H9 (cell line): ENCODE results near the gene EMX2. TPM values are rescaled to one million over a fixed set of nuclear protein-coding genes. Genes with fewer than 3 reads are reported as not detected.

Experiments used
- DNase-seq: peaks from one replicate; pipeline ENCODE4 v3.0.0-alpha.2; 2017
- H2AFZ ChIP-seq: one replicate; pipeline ENCODE4 v1.6.1; 2013; ENCODE audit warnings: mild to moderate bottlenecking, low read length, control low read depth, moderate library complexity
- H2AK5ac ChIP-seq: 2 replicates; pipeline ENCODE4 v1.6.1; 2013; ENCODE audit warnings: low read length, control low read depth, mixed read lengths; ENCODE audit not compliant: insufficient read length
- H2BK120ac ChIP-seq: one replicate; pipeline ENCODE4 v1.6.1; 2013; ENCODE audit warnings: low read depth, mild to moderate bottlenecking, low read length, control low read depth, inconsistent platforms; ENCODE audit not compliant: poor library complexity, severe bottlenecking
- H2BK12ac ChIP-seq: 2 replicates; pipeline ENCODE4 v1.6.1; 2013; ENCODE audit warnings: low read length, control low read depth, mixed read lengths, low read depth; ENCODE audit not compliant: insufficient read length
- H2BK15ac ChIP-seq: 2 replicates; pipeline ENCODE4 v1.6.1; 2013; ENCODE audit warnings: low read depth, low read length, control low read depth
- H2BK20ac ChIP-seq: one replicate; pipeline ENCODE4 v1.6.1; 2013; ENCODE audit warnings: low read depth, mild to moderate bottlenecking, low read length, control low read depth, inconsistent platforms; ENCODE audit not compliant: poor library complexity, severe bottlenecking
- H2BK5ac ChIP-seq: 2 replicates; pipeline ENCODE4 v1.6.1; 2013; ENCODE audit warnings: low read length, control low read depth, mixed read lengths; ENCODE audit not compliant: insufficient read length
- H3K14ac ChIP-seq: 2 replicates; pipeline ENCODE4 v1.6.1; 2013; ENCODE audit warnings: low read length, control low read depth; ENCODE audit not compliant: insufficient read depth
- H3K18ac ChIP-seq: 2 replicates; pipeline ENCODE4 v1.6.1; 2013; ENCODE audit warnings: low read depth, mild to moderate bottlenecking, mixed read lengths, low read length, control low read depth; ENCODE audit not compliant: insufficient read length
- H3K23ac ChIP-seq: 2 replicates; pipeline ENCODE4 v1.6.1; 2013; ENCODE audit warnings: low read length, control low read depth, mixed read lengths, low read depth; ENCODE audit not compliant: insufficient read length
- H3K23me2 ChIP-seq: 2 replicates; pipeline ENCODE4 v1.6.1; 2013; ENCODE audit warnings: low read depth, mild to moderate bottlenecking, mixed read lengths, low read length, control low read depth; ENCODE audit not compliant: insufficient read length, poor library complexity, severe bottlenecking
- H3K27ac ChIP-seq: 2 replicates; pipeline ENCODE4 v1.5.1; 2013; ENCODE audit warnings: low read length, control low read depth, mixed read lengths, low read depth; ENCODE audit not compliant: insufficient read length
- H3K27me3 ChIP-seq: 2 replicates; pipeline ENCODE4 v1.6.1; 2013; ENCODE audit warnings: low read length, control low read depth, inconsistent platforms; ENCODE audit not compliant: insufficient read depth
- H3K4ac ChIP-seq: 2 replicates; pipeline ENCODE4 v1.6.1; 2013; ENCODE audit warnings: low read depth, mild to moderate bottlenecking, control low read depth, inconsistent platforms, low read length, moderate library complexity
- H3K4me1 ChIP-seq: 2 replicates; pipeline ENCODE4 v1.6.1; 2013; ENCODE audit warnings: low read length, control low read depth, inconsistent platforms; ENCODE audit not compliant: insufficient read depth
- H3K4me2 ChIP-seq: 2 replicates; pipeline ENCODE4 v1.6.1; 2013; ENCODE audit warnings: low read length, control low read depth, mixed read lengths; ENCODE audit not compliant: insufficient read length, insufficient read depth
- H3K56ac ChIP-seq: 2 replicates; pipeline ENCODE4 v1.6.1; 2013; ENCODE audit warnings: low read depth, mild to moderate bottlenecking, mixed read lengths, low read length, control low read depth; ENCODE audit not compliant: insufficient read length
- H3K79me1 ChIP-seq: 2 replicates; pipeline ENCODE4 v1.6.1; 2013; ENCODE audit warnings: low read depth, mild to moderate bottlenecking, moderate library complexity, low read length, control low read depth, inconsistent platforms; ENCODE audit not compliant: insufficient read depth, poor library complexity, severe bottlenecking
- H3K79me2 ChIP-seq: 2 replicates; pipeline ENCODE4 v1.6.1; 2013; ENCODE audit warnings: low read length, control low read depth, inconsistent platforms; ENCODE audit not compliant: insufficient read depth
- H3K9ac ChIP-seq: 2 replicates; pipeline ENCODE4 v1.6.1; 2013; ENCODE audit warnings: low read length, control low read depth, mixed read lengths; ENCODE audit not compliant: insufficient read length; ENCODE audit errors: extremely low read depth
- H3K9me3 ChIP-seq: one replicate; pipeline ENCODE4 v1.6.1; 2013; ENCODE audit warnings: low read depth, low read length, inconsistent platforms; ENCODE audit not compliant: control insufficient read depth
- H3T11ph ChIP-seq: one replicate; pipeline ENCODE4 v1.6.1; 2013; ENCODE audit warnings: mild to moderate bottlenecking, low read length, control low read depth, inconsistent platforms
- H4K20me1 ChIP-seq: one replicate; pipeline ENCODE4 v1.6.1; 2013; ENCODE audit not compliant: control insufficient read depth, insufficient read length, insufficient read depth
- H4K5ac ChIP-seq: 2 replicates; pipeline ENCODE4 v1.6.1; 2013; ENCODE audit warnings: low read depth, mild to moderate bottlenecking, mixed read lengths, low read length, control low read depth; ENCODE audit not compliant: insufficient read length
- H4K8ac ChIP-seq: replicated peaks from 2 replicates; pipeline ENCODE4 v1.6.1; 2013; ENCODE audit warnings: low read length, control low read depth, mixed read lengths, low read depth; ENCODE audit not compliant: insufficient read length
- H4K91ac ChIP-seq: 2 replicates; pipeline ENCODE4 v1.6.1; 2013; ENCODE audit warnings: low read depth, mild to moderate bottlenecking, moderate library complexity, mixed read lengths, low read length, control low read depth; ENCODE audit not compliant: insufficient read length
- H3K27ac Mint-ChIP-seq, 3 experiments: 2 replicates in 2 of 3; 3 replicates in 1 of 3; pipeline ENCODE4 v1.8.0; 2020 to 2021; ENCODE audit warnings: mixed read lengths in 3 of 3, mild to moderate bottlenecking in 1 of 3, moderate library complexity in 1 of 3
- H3K27me3 Mint-ChIP-seq: 2 replicates; pipeline ENCODE4 v1.8.0; 2021; ENCODE audit warnings: low read depth, mild to moderate bottlenecking, moderate library complexity, mixed read lengths
- H3K36me3 Mint-ChIP-seq, 3 experiments: 2 replicates in 2 of 3; 3 replicates in 1 of 3; pipeline ENCODE4 v1.8.0; 2020 to 2021; ENCODE audit warnings: low read depth in 3 of 3, mixed read lengths in 3 of 3; ENCODE audit not compliant: insufficient read depth in 1 of 3
- H3K4me1 Mint-ChIP-seq, 2 experiments: 2 replicates each; pipeline ENCODE4 v1.8.0; 2020; ENCODE audit warnings: mixed read lengths in 2 of 2
- H3K4me3 Mint-ChIP-seq, 2 experiments: 2 replicates in 1 of 2; 3 replicates in 1 of 2; pipeline ENCODE4 v1.8.0; 2020 to 2021; ENCODE audit warnings: mild to moderate bottlenecking in 2 of 2, mixed read lengths in 2 of 2, moderate library complexity in 1 of 2
- H3K9me3 Mint-ChIP-seq, 2 experiments: 2 replicates in 1 of 2; 3 replicates in 1 of 2; pipeline ENCODE4 v1.8.0; 2020; ENCODE audit warnings: mild to moderate bottlenecking in 2 of 2, mixed read lengths in 2 of 2, moderate library complexity in 1 of 2
- WGBS: extraction: QIAGEN DNeasy Blood & Tissue Kit; methylation state at CpG from one replicate; pipeline ENCODE4 v1.1.7; 2013; ENCODE audit warnings: missing lambda C conversion rate, low lambda C conversion rate, mixed read lengths; ENCODE audit not compliant: insufficient read length; ENCODE audit errors: extremely low coverage; 5-methylcytosine and 5-hydroxymethylcytosine counted together
- total RNA-seq: library from RNA; stranded (reverse); gene quantifications from 2 replicates; pipeline ENCODE4 v1.2.1, GENCODE V29; 2021
- TF ChIP-seq, protein P1 (sequence below): fragments of 200-600 bp; sonication (generic); conservative IDR thresholded peaks from 3 replicates; pipeline ENCODE4 v1.8.0; 2021; ENCODE audit warnings: antibody characterized with exemption, mild to moderate bottlenecking

Gene EMX2
- total RNA-seq, 1 experiment from 2014 or later = not detected

GRCh38 chr10:117497736-117498135 is 44.8 kb upstream of the EMX2 start:
- no peak for DNase-seq
- H3K9me3 ChIP-seq = no peaks in the 10 kb centered on the region
- H3K27me3 Mint-ChIP-seq = peaks cover 63% of the 10 kb centered on the region
- no peak overlapping the region for H2BK5ac ChIP-seq
- no peaks in the 10 kb centered on the region for H3K27me3 ChIP-seq
- TF ChIP-seq, protein P1, sequence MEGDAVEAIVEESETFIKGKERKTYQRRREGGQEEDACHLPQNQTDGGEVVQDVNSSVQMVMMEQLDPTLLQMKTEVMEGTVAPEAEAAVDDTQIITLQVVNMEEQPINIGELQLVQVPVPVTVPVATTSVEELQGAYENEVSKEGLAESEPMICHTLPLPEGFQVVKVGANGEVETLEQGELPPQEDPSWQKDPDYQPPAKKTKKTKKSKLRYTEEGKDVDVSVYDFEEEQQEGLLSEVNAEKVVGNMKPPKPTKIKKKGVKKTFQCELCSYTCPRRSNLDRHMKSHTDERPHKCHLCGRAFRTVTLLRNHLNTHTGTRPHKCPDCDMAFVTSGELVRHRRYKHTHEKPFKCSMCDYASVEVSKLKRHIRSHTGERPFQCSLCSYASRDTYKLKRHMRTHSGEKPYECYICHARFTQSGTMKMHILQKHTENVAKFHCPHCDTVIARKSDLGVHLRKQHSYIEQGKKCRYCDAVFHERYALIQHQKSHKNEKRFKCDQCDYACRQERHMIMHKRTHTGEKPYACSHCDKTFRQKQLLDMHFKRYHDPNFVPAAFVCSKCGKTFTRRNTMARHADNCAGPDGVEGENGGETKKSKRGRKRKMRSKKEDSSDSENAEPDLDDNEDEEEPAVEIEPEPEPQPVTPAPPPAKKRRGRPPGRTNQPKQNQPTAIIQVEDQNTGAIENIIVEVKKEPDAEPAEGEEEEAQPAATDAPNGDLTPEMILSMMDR = no peak
- no CpG with 5 or more reads among the region's 6 CpGs for WGBS
- H2BK120ac ChIP-seq = no peak overlapping the region
- H3K56ac ChIP-seq = no peak overlapping the region
- H3K23me2 ChIP-seq = no peaks in the 10 kb centered on the region
- H3T11ph ChIP-seq = no peak overlapping the region
- H4K5ac ChIP-seq = no peak overlapping the region
- no peak overlapping the region for H2BK12ac ChIP-seq
- no peak overlapping the region for H2AFZ ChIP-seq
- no peak overlapping the region for H3K18ac ChIP-seq
- H3K14ac ChIP-seq = no peak overlapping the region
- peaks cover 2 to 3% of the 10 kb centered on the region in 2 experiments for H3K4me1 Mint-ChIP-seq
- no peak overlapping the region for H4K91ac ChIP-seq
- H3K9me3 Mint-ChIP-seq = no peaks in the 10 kb centered on the region; a peak in 2 of 5 replicates
- H3K9ac ChIP-seq = no peak overlapping the region
- H3K4me1 ChIP-seq = no peaks in the 10 kb centered on the region
- no peaks in the 10 kb centered on the region for H3K79me1 ChIP-seq
- no peak overlapping the region for H3K4ac ChIP-seq
- no peak overlapping the region for H2BK20ac ChIP-seq
- no peaks in the 10 kb centered on the region for H3K36me3 Mint-ChIP-seq
- H3K4me3 Mint-ChIP-seq = no peak overlapping the region
- no peak overlapping the region for H3K27ac ChIP-seq
- no peaks in the 10 kb centered on the region for H4K20me1 ChIP-seq
- no peak overlapping the region for H3K23ac ChIP-seq
- no peak overlapping the region for H3K27ac Mint-ChIP-seq
- H3K79me2 ChIP-seq = no peaks in the 10 kb centered on the region
- no peak overlapping the region for H4K8ac ChIP-seq
- H3K4me2 ChIP-seq = no peak overlapping the region
- H2AK5ac ChIP-seq = no peak overlapping the region
- H2BK15ac ChIP-seq = no peak overlapping the region
